Activated effector memory CD4-positive, alpha-beta T cell treated with Interleukin-2 at 50 U/mL for 16 hours (primary cell): Measurements from ENCODE around the gene PRKAR1B.

Source experiments
- DNase-seq: peaks from one replicate; pipeline ENCODE4 v3.0.0-alpha.2; 2020

Gene PRKAR1B

GRCh38 chr7:727104-727805, at the start of gene PRKAR1B:
PRKAR1B (minus strand) TSS chr7:727281; CDS start chr7:711505, 15,776 bp downstream.
- DNase-seq: peak; percentile 8

- DNase-seq: no peak
These were observed 49.3 kb upstream of the PRKAR1B start for GRCh38 chr7:776381-776780.

GRCh38 chr7:774161-775109, 47.4 kb upstream of the PRKAR1B start:
- DNase-seq: peak; percentile 41

- DNase-seq: no peak
These were observed 46.5 kb upstream of the PRKAR1B start for GRCh38 chr7:773622-773915.

- no peak for DNase-seq
These were observed 46.0 kb upstream of the PRKAR1B start for GRCh38 chr7:772861-773621.

- no peak for DNase-seq
These were observed 45.3 kb upstream of the PRKAR1B start for GRCh38 chr7:772392-772791.

GRCh38 chr7:772005-772294, 44.9 kb upstream of the PRKAR1B start:
- no peak for DNase-seq

GRCh38 chr7:771234-772004, 44.3 kb upstream of the PRKAR1B start:
- DNase-seq: no peak

GRCh38 chr7:770741-771166, 43.7 kb upstream of the PRKAR1B start:
- DNase-seq: no peak

- no peak for DNase-seq
These were observed 43.3 kb upstream of the PRKAR1B start for GRCh38 chr7:770336-770735.

GRCh38 chr7:768881-769504, 41.9 kb upstream of the PRKAR1B start:
- DNase-seq: no peak

- DNase-seq: no peak
These were observed 41.1 kb upstream of the PRKAR1B start for GRCh38 chr7:767941-768731.

- no peak for DNase-seq
These were observed 40.5 kb upstream of the PRKAR1B start for GRCh38 chr7:767580-767940.

GRCh38 chr7:765383-765782, 38.3 kb upstream of the PRKAR1B start:
- DNase-seq: no peak

GRCh38 chr7:763762-764161, 36.7 kb upstream of the PRKAR1B start:
- DNase-seq: no peak

GRCh38 chr7:762885-763284, 35.8 kb upstream of the PRKAR1B start:
- no peak for DNase-seq

- no peak for DNase-seq
These were observed 34.5 kb upstream of the PRKAR1B start for GRCh38 chr7:761631-762030.

- no peak for DNase-seq
These were observed 34.0 kb upstream of the PRKAR1B start for GRCh38 chr7:761101-761500.

GRCh38 chr7:760006-760405, 32.9 kb upstream of the PRKAR1B start:
- DNase-seq: no peak

- DNase-seq: no peak
These were observed 32.5 kb upstream of the PRKAR1B start for GRCh38 chr7:759569-759968.

- DNase-seq: no peak
These were observed 30.7 kb upstream of the PRKAR1B start for GRCh38 chr7:757741-758163.
